Effector memory CD4-positive, alpha-beta T cell (primary cell): Measurements from ENCODE around the gene SLC25A20.

Experiments used
- DNase-seq, 3 donors: peaks; one replicate each; pipeline ENCODE4 v3.0.0-alpha.2; 2020
- H3K27ac ChIP-seq: 2 replicates; pipeline ENCODE4 v1.7.0; 2013; ENCODE audit warnings: mild to moderate bottlenecking, low read length, moderate library complexity; ENCODE audit not compliant: insufficient read depth, poor library complexity, severe bottlenecking
- H3K27me3 ChIP-seq: replicated peaks from 2 replicates; pipeline ENCODE4 v1.7.0; 2013; ENCODE audit warnings: mild to moderate bottlenecking, low read length; ENCODE audit not compliant: insufficient read depth, control insufficient read depth, poor library complexity, severe bottlenecking
- H3K36me3 ChIP-seq: 2 replicates; pipeline ENCODE4 v1.7.0; 2013; ENCODE audit warnings: mild to moderate bottlenecking, low read length, moderate library complexity; ENCODE audit not compliant: control insufficient read depth, insufficient read depth
- H3K4me1 ChIP-seq: 2 replicates; pipeline ENCODE4 v1.7.0; 2013; ENCODE audit warnings: low read length, mild to moderate bottlenecking; ENCODE audit not compliant: control insufficient read depth, insufficient read depth, poor library complexity, severe bottlenecking
- H3K4me3 ChIP-seq: 2 replicates; pipeline ENCODE4 v1.7.0; 2013; ENCODE audit warnings: low read length, low read depth, mild to moderate bottlenecking; ENCODE audit not compliant: insufficient read depth, poor library complexity, severe bottlenecking
- H3K9me3 ChIP-seq: 2 replicates; pipeline ENCODE4 v1.7.0; 2013; ENCODE audit warnings: mild to moderate bottlenecking, low read length, moderate library complexity; ENCODE audit not compliant: control insufficient read depth
- total RNA-seq, 3 donors: gene quantifications; one replicate each; lab custom pipeline; 2026; lab: John Stamatoyannopoulos, UW

SLC25A20 gene
- total RNA-seq: 6.1 to 12.1 (median 10.6) reads per million in 3 donors

GRCh38 chr3:48898383-48899234 is at the start of gene SLC25A20:
Gene SLC25A20, minus strand, starts transcription at chr3:48898882. Its CDS starts 88 bp downstream, at chr3:48898794.
- Histone ChIP-seq H3K27ac (peak within 1 kb of the TSS; percentile 60), H3K4me1 (peaks cover 32% of the 10 kb centered on the region), H3K9me3 (no peaks in the 10 kb centered on the region), H3K27me3 (no peaks in the 10 kb centered on the region), H3K36me3 (no peaks in the 10 kb centered on the region), H3K4me3 (peak within 1 kb of the TSS; percentile 74)
- DNase-seq: peak; percentile 71 to 81 (median 75)

- no peak for DNase-seq
- no peaks in the 10 kb centered on the region for H3K4me1 ChIP-seq
- H3K36me3 ChIP-seq: peaks cover 10% of the 10 kb centered on the region
- H3K9me3 ChIP-seq: no peaks in the 10 kb centered on the region
- no peak overlapping the region for H3K4me3 ChIP-seq
- no peaks in the 10 kb centered on the region for H3K27me3 ChIP-seq
- no peak overlapping the region for H3K27ac ChIP-seq
Measured at GRCh38 chr3:48945891-48946549, 47.3 kb upstream of the SLC25A20 start.

GRCh38 chr3:48945432-48945831 is 46.8 kb upstream of the SLC25A20 start:
- Histone ChIP-seq H3K27me3 (no peaks in the 10 kb centered on the region), H3K4me1 (no peaks in the 10 kb centered on the region), H3K27ac (no peak overlapping the region), H3K9me3 (no peaks in the 10 kb centered on the region), H3K36me3 (peaks cover 10% of the 10 kb centered on the region), H3K4me3 (no peak overlapping the region)
- no peak for DNase-seq

GRCh38 chr3:48938689-48939088 is 40.0 kb upstream of the SLC25A20 start:
- H3K27me3 ChIP-seq: no peaks in the 10 kb centered on the region

GRCh38 chr3:48938156-48938555 is 39.5 kb upstream of the SLC25A20 start:
- H3K27ac ChIP-seq: no peak overlapping the region
- H3K27me3 ChIP-seq: no peaks in the 10 kb centered on the region
- H3K9me3 ChIP-seq: no peaks in the 10 kb centered on the region
- DNase-seq: no peak
- no peaks in the 10 kb centered on the region for H3K4me1 ChIP-seq
- peaks cover 15% of the 10 kb centered on the region for H3K36me3 ChIP-seq
- H3K4me3 ChIP-seq: no peak overlapping the region

More at GRCh38 chr3:48938689-48939088, 40.0 kb upstream of the SLC25A20 start:
- H3K4me1 ChIP-seq: no peaks in the 10 kb centered on the region
- no peak overlapping the region for H3K27ac ChIP-seq
- no peaks in the 10 kb centered on the region for H3K9me3 ChIP-seq
- H3K36me3 ChIP-seq: peaks cover 15% of the 10 kb centered on the region
- DNase-seq: no peak
- no peak overlapping the region for H3K4me3 ChIP-seq

GRCh38 chr3:48935530-48935929 is 36.8 kb upstream of the SLC25A20 start:
- Histone ChIP-seq H3K4me1 (no peaks in the 10 kb centered on the region), H3K27me3 (no peaks in the 10 kb centered on the region), H3K9me3 (no peaks in the 10 kb centered on the region), H3K36me3 (peaks cover 17% of the 10 kb centered on the region), H3K4me3 (no peak overlapping the region), H3K27ac (no peak overlapping the region)
- DNase-seq: no peak

GRCh38 chr3:48934333-48934991 is 35.8 kb upstream of the SLC25A20 start:
- Histone ChIP-seq H3K27me3 (no peaks in the 10 kb centered on the region), H3K36me3 (peaks cover 20% of the 10 kb centered on the region), H3K4me3 (no peak overlapping the region), H3K4me1 (no peaks in the 10 kb centered on the region), H3K9me3 (no peaks in the 10 kb centered on the region), H3K27ac (no peak overlapping the region)
- no peak for DNase-seq

GRCh38 chr3:48931944-48932580 is 33.4 kb upstream of the SLC25A20 start:
- H3K4me1 ChIP-seq: no peaks in the 10 kb centered on the region
- no peak overlapping the region for H3K4me3 ChIP-seq
- DNase-seq: no peak
- H3K27me3 ChIP-seq: no peaks in the 10 kb centered on the region
- no peaks in the 10 kb centered on the region for H3K9me3 ChIP-seq
- no peak overlapping the region for H3K27ac ChIP-seq
- peaks cover 35% of the 10 kb centered on the region for H3K36me3 ChIP-seq

- H3K27me3 ChIP-seq: no peaks in the 10 kb centered on the region
- no peaks in the 10 kb centered on the region for H3K9me3 ChIP-seq
- H3K4me1 ChIP-seq: no peaks in the 10 kb centered on the region
- H3K4me3 ChIP-seq: no peak overlapping the region
- peaks cover 43% of the 10 kb centered on the region for H3K36me3 ChIP-seq
- no peak for DNase-seq
- no peak overlapping the region for H3K27ac ChIP-seq
Measured at GRCh38 chr3:48930590-48930989, 31.9 kb upstream of the SLC25A20 start.
